ENCODE measurements around the gene SAXO1.

Gene SAXO1

DNA sequence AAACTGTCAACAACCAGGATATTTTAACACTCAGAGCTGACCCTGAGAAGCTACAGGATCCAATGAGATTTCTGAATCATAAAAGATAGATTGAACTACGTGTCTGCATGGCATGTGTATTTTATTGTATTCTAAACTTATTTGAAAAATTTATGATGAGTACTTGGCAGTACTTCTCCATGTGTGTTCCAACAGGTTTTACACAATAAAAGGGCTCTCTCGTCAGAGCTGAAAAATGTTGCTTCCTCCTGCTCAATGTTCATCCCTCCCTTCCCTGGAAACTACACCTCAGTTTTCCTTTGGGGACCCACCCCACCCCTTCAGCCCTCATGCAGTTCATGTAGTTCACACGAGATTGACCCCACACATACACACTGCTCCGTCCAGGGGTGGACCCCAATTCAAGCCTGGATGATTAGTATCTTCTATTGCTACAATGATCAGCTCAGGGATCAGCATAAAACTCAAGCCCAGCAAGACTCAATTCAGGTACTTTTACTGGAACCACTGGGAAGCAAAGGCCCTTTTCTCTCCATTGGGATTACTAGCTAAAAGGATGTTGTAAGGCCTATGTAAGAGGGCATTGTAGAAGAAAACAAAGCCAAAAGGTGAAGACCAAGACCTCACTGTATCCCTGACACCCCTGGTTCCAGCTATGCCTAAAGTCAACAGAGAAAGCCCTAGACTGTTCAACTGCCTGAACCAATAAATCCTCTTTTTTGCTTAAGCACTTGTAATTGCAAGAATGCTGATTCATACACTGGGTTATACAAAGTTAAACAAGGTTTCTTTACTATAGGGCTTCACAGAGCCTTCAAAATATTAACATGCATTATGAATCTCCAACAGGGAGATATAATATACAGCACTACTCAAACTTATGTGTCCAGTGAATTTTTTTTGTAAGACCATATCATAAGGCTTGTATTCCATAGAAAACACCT, 112.6 kb downstream of the SAXO1 start:
- in situ Hi-C loops (cut with MboI; ENCODE audit: low sequenced_read_pairs): no loop called here

DNA sequence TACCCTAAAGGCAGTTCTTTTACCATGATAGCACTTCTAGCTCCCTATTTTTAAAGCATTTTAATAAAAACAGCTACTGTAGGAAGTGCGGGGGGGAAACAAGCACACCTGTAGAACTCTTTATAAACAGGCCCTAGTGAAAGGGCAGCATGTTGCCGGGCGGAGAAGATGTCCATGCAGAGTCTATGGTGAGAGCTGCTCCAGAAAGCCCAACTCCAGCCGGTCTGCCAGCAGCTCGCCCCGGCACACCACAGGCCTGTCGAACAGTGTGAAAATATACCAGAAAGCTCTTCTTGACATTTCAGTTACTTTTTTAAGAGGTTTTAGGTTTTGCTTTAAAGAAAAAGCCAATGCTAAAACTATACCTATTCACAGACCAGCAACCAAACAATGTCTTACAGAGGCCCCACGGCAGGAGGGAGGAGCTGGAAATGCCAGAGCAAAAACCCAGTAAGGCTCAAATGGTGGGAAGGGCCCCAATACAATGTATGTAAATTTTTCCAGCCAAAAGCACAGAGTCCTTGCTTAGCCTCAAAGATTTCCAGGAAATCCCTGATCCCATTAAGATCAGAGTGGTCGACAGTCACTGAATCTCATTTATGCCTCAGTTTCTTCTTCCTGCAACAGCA, 121.2 kb downstream of the SAXO1 start:
- in situ Hi-C loops (cut with MboI; ENCODE audit: low sequenced_read_pairs): no loop called here

DNA sequence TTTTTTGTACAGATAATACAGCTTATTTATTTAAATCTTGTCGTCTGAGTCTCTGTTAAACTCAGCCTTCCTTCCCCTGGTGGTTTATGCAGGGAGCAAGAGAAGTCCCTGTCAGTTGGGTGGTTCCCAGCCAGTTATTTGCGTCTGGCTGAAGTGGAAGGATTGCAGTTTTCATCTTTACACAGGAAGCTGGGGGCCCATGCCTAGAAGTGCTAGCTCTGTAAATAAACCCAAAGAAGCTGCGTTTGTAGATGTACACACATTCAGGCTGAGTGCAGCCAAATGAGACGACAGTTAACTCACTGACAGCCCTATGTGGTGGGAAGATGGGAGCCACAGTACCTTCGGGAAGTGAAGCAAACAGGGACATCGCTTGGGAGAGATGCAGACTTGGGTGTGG, 122.1 kb downstream of the SAXO1 start:
- in situ Hi-C loops (cut with MboI; ENCODE audit: low sequenced_read_pairs): no loop called here

DNA sequence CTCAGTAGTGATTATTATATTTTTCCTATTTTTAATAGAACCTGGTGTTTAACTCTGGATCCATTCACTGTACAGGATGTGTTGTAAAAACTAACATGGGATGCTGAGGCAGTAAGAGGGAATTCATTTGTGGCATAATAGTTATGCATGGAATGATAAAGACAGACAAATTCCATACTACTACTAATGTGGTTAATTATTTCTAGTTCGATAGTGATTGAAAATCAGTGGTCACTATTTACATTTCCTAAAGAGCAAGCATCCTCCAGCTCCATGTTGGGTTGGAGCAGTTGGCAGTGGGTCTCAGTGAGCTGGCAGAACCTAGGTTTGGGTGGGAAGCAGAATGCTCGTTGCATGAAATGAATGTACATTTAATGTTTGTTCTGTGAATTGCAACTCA, 122.6 kb downstream of the SAXO1 start:
- in situ Hi-C loops (cut with MboI; ENCODE audit: low sequenced_read_pairs): no loop called here

DNA sequence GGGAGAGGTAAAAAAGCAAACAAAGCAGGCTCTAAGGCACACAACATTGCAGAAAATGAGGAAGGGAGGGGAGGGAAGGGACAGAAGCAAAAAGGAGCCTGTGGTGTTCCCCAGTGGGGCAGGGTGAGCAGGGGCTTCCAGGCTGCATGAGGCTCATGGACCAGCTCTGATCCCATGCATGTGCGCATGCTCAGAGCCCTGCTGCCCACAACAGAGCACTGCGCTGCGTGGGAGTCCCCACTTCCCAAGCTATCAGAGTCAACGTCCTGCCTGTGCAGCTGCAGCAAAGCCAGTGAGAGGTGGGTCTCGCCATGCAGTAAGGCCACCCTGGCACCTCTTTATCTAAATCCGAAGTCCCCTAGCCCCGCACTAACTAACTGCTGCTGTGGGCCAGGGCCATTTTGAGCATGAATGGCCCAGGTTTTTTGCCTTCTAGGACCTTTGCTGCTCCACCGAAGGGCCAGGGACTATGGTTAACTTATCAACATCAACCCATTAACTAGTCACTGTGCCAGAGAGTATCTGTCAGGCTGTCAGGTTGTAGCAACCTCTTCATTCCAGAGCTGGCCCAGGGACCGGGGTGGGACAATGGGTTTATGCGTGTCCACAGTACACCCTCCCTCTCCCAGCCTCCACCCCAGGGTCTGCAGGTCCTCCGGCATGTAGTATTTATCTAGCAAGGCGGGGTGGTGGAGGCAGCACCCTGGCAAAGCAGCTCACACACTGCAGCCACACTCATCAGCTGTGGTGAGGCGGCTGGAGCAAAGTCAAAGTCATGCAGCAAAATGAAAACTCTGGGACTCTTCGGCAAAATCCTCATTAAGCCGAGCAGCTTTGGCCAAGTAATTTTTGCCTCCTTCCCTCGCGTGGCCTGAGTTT, 123.6 kb downstream of the SAXO1 start:
- in situ Hi-C loops (cut with MboI; ENCODE audit: low sequenced_read_pairs): no loop called here

DNA sequence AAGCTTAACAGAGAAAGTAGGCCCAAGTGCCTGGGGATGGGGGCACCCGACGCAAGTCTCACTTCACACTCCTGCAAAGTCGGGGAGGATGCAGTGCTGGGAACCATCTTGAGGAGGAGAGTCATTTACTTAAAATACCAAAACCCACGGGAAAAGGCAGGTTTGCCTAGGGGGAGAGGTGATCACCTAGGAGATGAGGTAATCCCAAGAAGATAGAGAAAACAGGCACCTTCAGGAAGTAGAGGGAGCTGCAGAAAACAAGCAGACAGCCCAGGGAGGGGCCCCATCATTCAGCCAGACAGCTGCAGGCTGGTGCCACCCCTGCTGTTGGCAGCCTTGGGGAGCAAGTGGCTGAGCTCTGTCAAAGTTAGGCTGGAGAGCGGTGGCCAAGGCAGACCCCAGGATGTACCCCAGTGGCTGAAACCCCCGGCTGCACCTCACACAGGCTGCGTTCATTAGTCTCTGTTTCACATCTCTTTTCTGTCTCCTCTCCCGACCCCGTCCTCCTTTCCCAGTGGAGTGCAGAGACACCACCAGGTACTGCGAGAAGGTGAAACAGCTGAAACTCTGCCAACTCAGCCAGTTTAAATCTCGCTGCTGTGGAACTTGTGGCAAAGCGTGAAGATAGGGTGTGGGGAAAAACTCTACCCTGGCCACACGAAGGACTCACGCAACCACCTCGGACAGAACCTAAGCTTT, 124.9 kb downstream of the SAXO1 start:
- in situ Hi-C loops (cut with MboI; ENCODE audit: low sequenced_read_pairs): no loop called here

DNA sequence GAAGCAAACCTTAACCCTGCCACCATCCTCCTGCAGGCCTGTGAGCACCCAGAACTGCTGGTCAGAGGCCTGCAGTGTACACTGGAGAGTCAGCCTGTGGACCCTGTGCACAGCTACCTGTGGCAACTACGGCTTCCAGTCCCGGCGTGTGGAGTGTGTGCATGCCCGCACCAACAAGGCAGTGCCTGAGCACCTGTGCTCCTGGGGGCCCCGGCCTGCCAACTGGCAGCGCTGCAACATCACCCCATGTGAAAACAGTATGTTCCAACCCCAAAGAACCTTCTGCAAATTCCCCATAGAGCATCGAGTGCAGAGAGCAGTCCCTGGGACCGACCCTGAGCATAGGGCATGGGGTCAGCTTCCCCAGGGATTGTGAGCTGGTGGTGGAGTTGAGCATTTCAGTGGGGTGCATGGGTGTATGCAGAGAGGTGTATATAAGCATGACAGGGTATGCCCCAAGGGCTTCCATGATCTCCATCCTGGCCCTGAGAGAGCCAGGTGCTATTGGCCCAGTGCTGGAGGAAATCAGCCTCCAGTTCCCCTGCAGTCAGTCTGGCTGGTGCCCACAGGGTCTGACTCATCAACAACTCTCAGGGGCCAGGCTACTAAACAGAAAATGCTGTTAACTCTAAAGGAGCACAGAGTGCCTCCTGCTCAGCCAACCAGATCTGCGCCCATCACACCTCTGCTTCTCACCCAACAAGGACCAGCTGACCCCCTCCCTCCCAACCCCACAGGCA, 126.2 kb downstream of the SAXO1 start:
- in situ Hi-C loops (cut with MboI; ENCODE audit: low sequenced_read_pairs): no loop called here

DNA sequence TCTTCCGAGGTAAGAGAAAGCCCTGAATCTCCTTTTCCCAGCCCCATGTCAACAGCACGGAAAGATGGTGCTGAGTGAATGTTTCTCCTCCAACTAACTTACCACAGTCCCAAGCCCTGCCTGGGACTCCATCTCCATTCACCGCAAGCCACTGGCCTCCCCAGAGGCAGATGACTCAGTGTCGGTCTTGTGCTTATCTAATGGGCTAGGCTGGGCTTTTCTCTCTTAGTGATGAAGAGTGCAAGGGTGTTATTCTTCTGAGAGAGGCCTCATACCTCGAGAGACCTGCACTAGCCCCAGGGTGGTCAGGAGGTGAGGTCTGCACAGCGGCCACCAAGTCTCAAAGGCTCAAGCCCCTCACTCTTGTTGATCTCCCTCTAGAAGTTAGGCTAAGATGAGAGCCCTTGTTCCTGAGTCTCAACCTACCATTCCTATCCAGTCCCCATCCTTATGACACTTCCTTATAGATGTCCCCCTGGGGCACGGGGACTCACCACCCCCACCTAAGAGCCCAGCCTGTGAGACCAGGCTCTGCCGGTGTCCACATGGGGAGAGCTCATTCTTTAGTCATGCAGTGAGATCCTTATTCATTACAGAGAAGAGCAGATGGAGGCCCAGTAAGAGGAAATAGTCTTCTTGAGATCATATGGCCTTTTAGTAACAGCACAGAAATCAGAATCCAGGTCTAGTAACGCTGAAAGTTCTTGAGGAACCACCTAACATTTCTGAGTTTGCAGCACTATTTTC, 127.0 kb downstream of the SAXO1 start:
- in situ Hi-C loops (cut with MboI; ENCODE audit: low sequenced_read_pairs): no loop called here

DNA sequence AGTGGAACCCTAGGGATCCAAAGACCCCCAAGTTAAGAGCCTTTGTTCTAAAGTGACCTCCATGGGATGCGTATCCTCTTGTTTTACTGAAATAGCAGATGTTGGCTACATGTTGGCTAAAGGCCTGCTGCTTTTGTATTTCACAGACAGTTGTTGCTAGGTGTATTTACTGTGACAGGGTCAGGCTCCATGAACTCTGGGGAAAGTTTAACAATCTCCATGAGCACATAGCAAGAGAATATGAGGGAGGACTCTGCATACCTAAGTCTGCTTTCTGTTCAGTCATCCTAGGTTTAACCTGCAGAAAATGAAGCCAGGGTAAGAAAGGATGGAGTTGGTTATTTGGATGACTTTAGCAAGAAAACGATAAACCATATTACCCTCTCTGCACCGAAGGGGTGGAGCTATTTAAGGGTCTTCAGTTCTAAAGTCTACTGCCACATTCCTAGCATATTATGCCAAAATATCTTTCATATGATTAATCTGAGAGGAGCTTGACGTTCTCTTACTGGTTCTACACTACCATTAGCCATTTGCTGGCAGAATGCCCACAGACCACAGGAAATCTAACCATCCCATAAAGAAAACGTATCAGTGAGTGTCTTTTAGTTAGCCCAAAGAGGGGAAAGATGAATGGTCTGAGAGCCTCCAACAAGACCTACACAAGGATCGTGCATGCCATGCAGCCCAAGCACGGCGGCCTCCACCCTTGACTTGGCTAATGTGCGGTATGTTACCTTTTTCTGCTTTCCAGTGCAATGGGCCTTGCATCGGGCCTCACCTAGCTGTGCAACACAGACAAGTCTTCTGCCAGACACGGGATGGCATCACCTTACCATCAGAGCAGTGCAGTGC, 127.8 kb downstream of the SAXO1 start:
- in situ Hi-C loops (cut with MboI; ENCODE audit: low sequenced_read_pairs): no loop called here

DNA sequence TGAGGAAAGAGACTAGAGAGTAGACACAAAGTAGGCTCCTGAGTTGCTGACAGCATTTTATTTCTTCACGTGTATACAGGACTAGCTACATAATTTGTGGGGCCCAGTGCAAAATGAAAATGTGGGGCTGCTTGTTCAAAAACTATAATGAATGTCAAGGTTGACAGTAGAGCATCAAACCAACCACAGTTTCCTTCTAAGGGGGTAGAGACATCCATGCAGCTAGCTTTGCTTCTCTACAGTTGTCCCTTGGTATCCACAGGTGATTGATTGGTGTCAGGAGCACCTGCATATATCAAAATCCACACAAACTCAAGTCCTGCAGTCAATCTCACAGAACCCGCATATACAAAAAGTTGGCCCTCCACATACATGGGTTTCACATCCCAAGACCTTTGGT, 129.6 kb downstream of the SAXO1 start:
- in situ Hi-C loops (cut with MboI; ENCODE audit: low sequenced_read_pairs): no loop called here

DNA sequence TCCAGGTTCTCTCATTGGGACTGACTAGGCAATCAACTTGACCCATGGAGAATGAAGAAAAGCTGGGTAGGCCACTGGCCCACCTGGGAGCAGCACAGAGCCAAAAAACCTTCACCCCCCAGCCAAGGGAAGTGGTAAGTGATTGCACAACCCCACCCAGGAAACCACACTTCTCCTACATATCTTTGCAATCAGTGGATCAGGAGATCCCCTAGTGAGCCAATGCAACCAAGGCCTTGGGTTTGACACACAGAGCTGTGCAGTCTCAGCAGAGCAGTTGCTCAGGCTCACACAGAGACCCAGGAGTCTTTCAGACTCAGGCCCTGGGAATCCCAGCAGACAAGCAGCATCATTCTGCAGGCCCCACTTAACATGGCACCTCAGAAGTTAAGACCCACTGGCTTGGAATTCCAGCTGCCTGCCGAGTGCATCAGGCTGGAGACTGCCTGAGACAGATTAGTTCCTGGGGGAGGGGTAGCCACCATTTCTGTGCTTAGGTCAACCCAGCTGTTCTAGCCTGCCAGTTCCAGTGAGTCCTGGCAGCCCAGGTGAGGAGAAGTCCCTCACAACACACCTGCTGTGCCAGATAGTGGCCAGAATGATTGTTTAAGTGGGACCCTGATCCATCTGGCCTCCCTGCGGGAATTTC, 136.4 kb downstream of the SAXO1 start:
- in situ Hi-C loops (cut with MboI; ENCODE audit: low sequenced_read_pairs): no loop called here

DNA sequence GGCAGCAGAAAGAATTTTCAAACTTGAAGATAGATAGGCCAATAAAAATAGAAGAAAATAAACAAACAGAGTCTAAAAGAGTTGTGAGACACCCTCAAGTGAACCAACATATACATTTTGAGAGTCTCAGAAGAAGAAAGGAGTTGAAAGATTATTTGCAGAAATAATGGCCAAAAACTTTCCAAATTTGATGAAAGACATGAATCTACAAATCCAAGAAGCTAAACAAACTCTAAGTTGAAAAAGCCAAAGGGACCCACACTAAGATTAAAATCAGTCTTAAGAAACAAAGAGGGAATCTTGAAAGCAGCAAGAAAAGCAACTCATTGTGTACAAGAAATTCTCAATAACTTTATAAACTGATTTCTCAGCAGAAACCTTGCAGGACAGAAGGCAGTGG, 137.0 kb downstream of the SAXO1 start:
- in situ Hi-C loops (cut with MboI; ENCODE audit: low sequenced_read_pairs): no loop called here

DNA sequence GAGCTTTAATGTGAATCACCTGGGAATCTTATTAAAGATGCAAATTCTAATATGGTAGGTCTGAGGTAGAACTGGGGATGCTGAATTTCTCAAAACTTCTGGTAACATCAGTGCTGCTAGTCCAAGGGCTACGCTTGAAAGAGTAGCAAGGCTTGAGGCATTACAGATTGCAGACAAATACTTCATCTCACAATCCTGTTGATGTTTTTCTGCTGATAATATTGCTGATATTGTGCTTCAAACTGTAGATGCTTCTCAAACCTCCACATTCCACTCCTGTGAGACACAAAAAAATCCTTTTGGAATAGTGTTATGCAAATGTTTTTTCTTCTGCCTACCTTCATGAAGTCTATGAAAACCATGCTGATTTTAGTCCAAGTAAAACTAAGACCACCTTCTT, 139.5 kb downstream of the SAXO1 start:
- in situ Hi-C loops (cut with MboI; ENCODE audit: low sequenced_read_pairs): no loop called here

DNA sequence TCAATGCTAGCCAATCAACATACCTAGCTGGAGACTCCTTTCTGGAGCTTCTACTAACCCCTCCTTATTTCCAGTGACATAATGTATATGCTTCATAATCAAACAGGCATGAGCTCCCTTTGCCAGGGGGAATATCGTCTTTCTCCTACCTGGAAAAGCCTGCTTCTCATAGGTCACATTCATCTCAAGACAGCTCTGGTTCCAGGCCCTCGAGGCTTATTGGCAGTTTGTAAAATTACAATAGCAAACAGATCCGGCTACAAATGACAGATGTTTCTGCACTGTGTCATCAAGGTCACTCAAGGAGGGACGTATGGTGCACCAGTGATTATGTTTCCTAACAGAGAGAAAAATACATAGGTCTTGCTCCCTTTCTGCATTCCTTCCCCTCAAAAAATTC, 140.0 kb downstream of the SAXO1 start:
- in situ Hi-C loops (cut with MboI; ENCODE audit: low sequenced_read_pairs): no loop called here

DNA sequence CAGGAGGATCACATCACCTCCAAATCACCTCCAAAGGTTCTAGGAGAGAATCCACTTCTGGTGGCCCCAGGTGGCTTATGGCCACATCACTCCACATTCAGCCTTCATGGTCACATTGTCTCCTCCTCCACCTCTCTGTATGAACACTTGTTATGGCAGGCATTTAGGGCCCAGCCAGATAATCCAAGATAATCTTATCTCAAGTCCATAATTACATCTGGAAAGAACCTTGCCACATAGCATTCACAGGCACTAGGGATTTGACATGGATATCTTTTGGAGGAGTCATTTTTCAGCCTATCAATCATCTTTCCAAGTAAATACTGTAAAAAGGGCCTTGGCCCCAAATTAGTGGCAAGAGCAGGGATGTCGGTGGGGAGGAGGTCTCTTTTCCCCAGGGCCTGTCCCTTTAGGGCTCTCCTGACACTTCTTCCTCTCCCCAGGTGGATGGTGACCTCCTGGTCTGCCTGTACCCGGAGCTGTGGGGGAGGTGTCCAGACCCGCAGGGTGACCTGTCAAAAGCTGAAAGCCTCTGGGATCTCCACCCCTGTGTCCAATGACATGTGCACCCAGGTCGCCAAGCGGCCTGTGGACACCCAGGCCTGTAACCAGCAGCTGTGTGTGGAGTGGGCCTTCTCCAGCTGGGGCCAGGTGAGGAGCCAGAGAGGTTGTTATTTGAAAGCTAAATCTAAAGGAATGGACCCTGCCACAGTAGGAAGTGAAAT, 140.9 kb downstream of the SAXO1 start:
- in situ Hi-C loops (cut with MboI; ENCODE audit: low sequenced_read_pairs): no loop called here

DNA sequence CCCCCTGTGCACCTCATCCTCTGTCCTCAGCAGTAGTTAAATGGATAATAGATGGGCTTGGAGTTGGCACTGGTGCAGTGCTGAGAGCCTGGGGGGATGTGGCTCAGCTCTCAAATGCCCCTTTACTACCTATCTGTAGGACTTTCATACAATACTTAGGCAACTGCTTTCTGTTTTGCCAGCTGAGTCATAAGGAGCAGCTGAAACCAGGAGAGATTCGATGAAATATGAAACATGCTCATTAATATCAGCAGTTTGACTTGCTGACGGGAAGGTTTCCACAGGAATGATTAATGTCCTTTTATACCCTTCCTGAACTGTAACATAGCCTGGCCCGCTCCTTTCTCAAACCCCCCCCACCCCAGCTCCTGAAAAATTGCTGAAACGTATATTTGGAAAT, 142.6 kb downstream of the SAXO1 start:
- in situ Hi-C loops (cut with MboI; ENCODE audit: low sequenced_read_pairs): no loop called here

DNA sequence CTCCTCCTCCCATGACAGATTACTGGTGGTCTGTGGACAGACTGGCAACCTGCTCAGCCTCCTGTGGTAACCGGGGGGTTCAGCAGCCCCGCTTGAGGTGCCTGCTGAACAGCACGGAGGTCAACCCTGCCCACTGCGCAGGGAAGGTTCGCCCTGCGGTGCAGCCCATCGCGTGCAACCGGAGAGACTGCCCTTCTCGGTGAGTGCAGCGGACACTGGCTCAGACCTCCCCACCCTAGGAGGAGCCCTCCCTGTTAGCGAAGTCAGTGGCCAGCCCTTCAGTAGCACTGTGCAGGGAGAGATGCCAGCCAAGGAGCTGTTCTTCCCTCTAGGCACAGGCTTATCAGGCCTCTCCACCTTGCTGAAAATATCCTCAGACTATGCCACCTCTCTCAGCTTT, 143.5 kb downstream of the SAXO1 start:
- in situ Hi-C loops (cut with MboI; ENCODE audit: low sequenced_read_pairs): no loop called here

All from HL-60/S4 (cell line).